T-helper 2 cell (primary cell): Measurements from ENCODE around the gene EXD3.
A peak's percentile ranks its signal among the peaks of the same experiment; 100 is the strongest.

Experiments
- DNase-seq, 5 experiments: peaks; one replicate each; pipeline versions ENCODE4 v3.0.0 to v3.0.0-alpha.2; 2012 to 2022

Gene EXD3

GRCh38 chr9:137447722-137448601, 25.0 kb upstream of the EXD3 start:
- no peak for DNase-seq

GRCh38 chr9:137446851-137447471, 24.0 kb upstream of the EXD3 start:
- DNase-seq: no peak

GRCh38 chr9:137445930-137446431, 23.0 kb upstream of the EXD3 start:
- DNase-seq: no peak

GRCh38 chr9:137445275-137445807, 22.4 kb upstream of the EXD3 start:
- DNase-seq: peak; percentile 57 to 82 (median 74)

GRCh38 chr9:137444106-137444790, 21.3 kb upstream of the EXD3 start:
- DNase-seq: no peak

GRCh38 chr9:137441935-137442321, 19.0 kb upstream of the EXD3 start:
- DNase-seq: no peak

GRCh38 chr9:137441289-137441934, 18.4 kb upstream of the EXD3 start, which contains the start of gene ENTPD8:
Gene ENTPD8, minus strand, starts transcription at chr9:137441357. Its CDS starts 3,072 bp downstream, at chr9:137438285.
- no peak for DNase-seq

GRCh38 chr9:137439158-137439714, 16.3 kb upstream of the EXD3 start:
- DNase-seq: no peak

GRCh38 chr9:137438591-137439157, 15.7 kb upstream of the EXD3 start:
- DNase-seq: peak in 1 of 5 experiments; percentile 1

- peak in 1 of 5 experiments; percentile 2 for DNase-seq
Observed at GRCh38 chr9:137437691-137438590, 15.0 kb upstream of the EXD3 start.

- DNase-seq: no peak
Observed at GRCh38 chr9:137436761-137437600, 14.0 kb upstream of the EXD3 start.

- no peak for DNase-seq
Observed at GRCh38 chr9:137435980-137436760, 13.2 kb upstream of the EXD3 start.

- no peak for DNase-seq
Observed at GRCh38 chr9:137435381-137435891, 12.5 kb upstream of the EXD3 start.

- no peak for DNase-seq
Observed at GRCh38 chr9:137434498-137435380, 11.8 kb upstream of the EXD3 start.

- no peak for DNase-seq
Observed at GRCh38 chr9:137433916-137434431, 11.0 kb upstream of the EXD3 start.

- DNase-seq: no peak
Observed at GRCh38 chr9:137433349-137433915, 10.5 kb upstream of the EXD3 start.
